HG02610 (cell line): Measurements from ENCODE around the gene DSG3.
"Not testable (repeated sequence)": the region's sequence is repeated elsewhere in the genome, so short reads cannot be mapped to it uniquely, and the experiment has no call there.

Experiments used
- ATAC-seq: cut with Tn5 transposase; IDR thresholded peaks from one replicate; pipeline ENCODE4 v1.9.1; 2021; ENCODE audit warnings: mild to moderate bottlenecking, moderate library complexity; ENCODE audit not compliant: unreplicated experiment

Gene DSG3

GRCh38 chr18:31490387-31490786 is 42.8 kb downstream of the DSG3 start:
- ATAC-seq: peak; percentile 95

GRCh38 chr18:31490833-31491232 is 43.3 kb downstream of the DSG3 start:
- ATAC-seq: no peak

GRCh38 chr18:31491586-31491985 is 44.0 kb downstream of the DSG3 start:
- no peak for ATAC-seq

- ATAC-seq: no peak
Observed at GRCh38 chr18:31492671-31493070, 45.1 kb downstream of the DSG3 start.

GRCh38 chr18:31493171-31493570 is 45.6 kb downstream of the DSG3 start:
- ATAC-seq: no peak

- ATAC-seq: no peak
Observed at GRCh38 chr18:31493941-31494340, 46.4 kb downstream of the DSG3 start.

- ATAC-seq: not testable (repeated sequence)
Observed at GRCh38 chr18:31494705-31495244, 47.2 kb downstream of the DSG3 start.

- no peak for ATAC-seq
Observed at GRCh38 chr18:31497404-31497835, 49.9 kb downstream of the DSG3 start.

- peak; percentile 39 for ATAC-seq
Observed at GRCh38 chr18:31497836-31498573, 50.5 kb downstream of the DSG3 start, which contains the start of gene DSG2. Gene DSG2 (plus strand): TSS chr18:31498177. CDS start chr18:31498252, 75 bp downstream.

GRCh38 chr18:31498574-31499524 is 51.3 kb downstream of the DSG3 start:
- peak; percentile 6 for ATAC-seq

GRCh38 chr18:31500051-31500688 is 52.6 kb downstream of the DSG3 start:
- ATAC-seq: peak; percentile 90

- ATAC-seq: no peak
Observed at GRCh38 chr18:31503011-31503410, 55.5 kb downstream of the DSG3 start.

GRCh38 chr18:31504455-31505147 is 57.1 kb downstream of the DSG3 start:
- ATAC-seq: no peak

GRCh38 chr18:31505156-31505555 is 57.6 kb downstream of the DSG3 start:
- ATAC-seq: no peak

GRCh38 chr18:31506024-31506742 is 58.6 kb downstream of the DSG3 start:
- ATAC-seq: no peak

- ATAC-seq: not testable (repeated sequence)
Observed at GRCh38 chr18:31507124-31507523, 59.6 kb downstream of the DSG3 start.

- ATAC-seq: no peak
Observed at GRCh38 chr18:31508781-31509180, 61.2 kb downstream of the DSG3 start.

- ATAC-seq: no peak
Observed at GRCh38 chr18:31509571-31509970, 62.0 kb downstream of the DSG3 start.

GRCh38 chr18:31510319-31510718 is 62.8 kb downstream of the DSG3 start:
- no peak for ATAC-seq

GRCh38 chr18:31511098-31511497 is 63.6 kb downstream of the DSG3 start:
- no peak for ATAC-seq
